Erythroblast (primary cell): ENCODE results near the gene TMEM17.

Experiments
- GATA1 ChIP-seq: IDR thresholded peaks from 2 replicates; pipeline ENCODE4 v1.6.1; 2011; ENCODE audit warnings: low read depth, mild to moderate bottlenecking, control low read depth, low read length, moderate library complexity
- POLR2A ChIP-seq: IDR thresholded peaks from 2 replicates; pipeline ENCODE4 v1.6.1; 2011; ENCODE audit warnings: mild to moderate bottlenecking, low read length

GRCh38 chr2:62466503-62466854 is 39.5 kb downstream of the TMEM17 start:
- TF ChIP-seq POLR2A (no peak), GATA1 (no peak)
